Common myeloid progenitor, CD34-positive (primary cell): ENCODE results near the gene PHKA2.

ENCODE experiments used
- CTCF ChIA-PET: fragments of 350-600 bp; sonication (Branson Sonifier 250); formaldehyde crosslinking; loops from one replicate; lab custom pipeline; 2021; ENCODE audit warnings: antibody characterized with exemption; lab: Charles Lee
- POLR2A ChIA-PET: fragments of 350-600 bp; sonication (Branson Sonifier 250); formaldehyde crosslinking; loops from one replicate; lab custom pipeline; 2021; ENCODE audit warnings: antibody characterized with exemption; lab: Charles Lee
- DNase-seq, 3 donors: peaks; one replicate each; pipeline versions ENCODE4 v3.0.0 to v3.0.0-alpha.2; 2013
- H3K27ac ChIP-seq, 2 experiments: 1 replicate in 1 of 2; 2 replicates in 1 of 2; pipeline ENCODE4 v1.7.0; 2013; ENCODE audit warnings: inconsistent platforms in 2 of 2, low read length in 2 of 2, mild to moderate bottlenecking in 2 of 2, low read depth in 1 of 2, moderate library complexity in 1 of 2; ENCODE audit not compliant: severe bottlenecking in 2 of 2, insufficient read depth in 1 of 2, poor library complexity in 1 of 2
- H3K27me3 ChIP-seq, 5 experiments: replicated peaks in 2 of 5; 1 replicate in 3 of 5; 2 replicates in 2 of 5; pipeline versions ENCODE4 v1.6.1 to v1.7.0; 2013; ENCODE audit warnings: low read length in 4 of 5, mild to moderate bottlenecking in 2 of 5, moderate library complexity in 2 of 5, inconsistent platforms in 1 of 5; ENCODE audit not compliant: insufficient read depth in 5 of 5, control insufficient read depth in 4 of 5
- H3K36me3 ChIP-seq, 4 experiments: 1 replicate in 2 of 4; 2 replicates in 2 of 4; pipeline versions ENCODE4 v1.6.1 to v1.7.0; 2013; ENCODE audit warnings: low read length in 3 of 4, control low read depth in 1 of 4, mild to moderate bottlenecking in 1 of 4; ENCODE audit not compliant: control insufficient read depth in 4 of 4, insufficient read depth in 4 of 4
- H3K4me1 ChIP-seq, 4 experiments: 1 replicate in 3 of 4; 2 replicates in 1 of 4; pipeline versions ENCODE4 v1.6.1 to v1.7.1; 2013; ENCODE audit warnings: low read length in 3 of 4, mild to moderate bottlenecking in 3 of 4, control low read depth in 1 of 4, inconsistent platforms in 1 of 4, moderate library complexity in 1 of 4; ENCODE audit not compliant: control insufficient read depth in 4 of 4, insufficient read depth in 4 of 4; ENCODE audit errors: control extremely low read depth in 1 of 4
- H3K4me3 ChIP-seq, 7 experiments: 1 replicate in 4 of 7; 2 replicates in 3 of 7; pipeline versions ENCODE4 v1.5.1 to v1.7.0; 2013; ENCODE audit warnings: mild to moderate bottlenecking in 7 of 7, low read length in 6 of 7, moderate library complexity in 6 of 7, inconsistent platforms in 2 of 7, low read depth in 2 of 7, control low read depth in 1 of 7; ENCODE audit not compliant: insufficient read depth in 4 of 7, control insufficient read depth in 1 of 7; ENCODE audit errors: extremely low read depth in 1 of 7
- H3K9me3 ChIP-seq, 5 experiments: 1 replicate in 4 of 5; 2 replicates in 1 of 5; pipeline versions ENCODE4 v1.6.1 to v1.7.1; 2013; ENCODE audit warnings: low read length in 4 of 5, mild to moderate bottlenecking in 2 of 5, inconsistent platforms in 1 of 5, low read depth in 1 of 5, moderate library complexity in 1 of 5; ENCODE audit not compliant: control insufficient read depth in 4 of 5, insufficient read depth in 2 of 5; ENCODE audit errors: control extremely low read depth in 1 of 5
- WGBS: methylation state at CpG from one replicate; pipeline ENCODE4 v1.1.5; 2013; ENCODE audit not compliant: insufficient coverage; 5-methylcytosine and 5-hydroxymethylcytosine counted together

Gene PHKA2

GRCh38 chrX:18884916-18885315 lies 99.0 kb downstream of the PHKA2 start:
- Histone ChIP-seq H3K9me3 (peaks cover 0 to 6% (median 0%) of the 10 kb centered on the region in 5 experiments), H3K36me3 (no peaks in the 10 kb centered on the region), H3K27ac (no peak overlapping the region), H3K27me3 (peaks cover 0 to 9% (median 0%) of the 10 kb centered on the region in 5 experiments), H3K4me1 (peaks cover 3 to 36% (median 22%) of the 10 kb centered on the region in 4 experiments), H3K4me3 (no peak overlapping the region)
- WGBS = 75% methylated on average over 3 of the region's 4 CpGs
- ChIA-PET CTCF (no interaction called here), POLR2A (no interaction called here)
- no peak for DNase-seq

GRCh38 chrX:18883961-18884765 lies 99.8 kb downstream of the PHKA2 start:
- Histone ChIP-seq H3K9me3 (peaks cover 0 to 6% (median 0%) of the 10 kb centered on the region in 5 experiments), H3K4me3 (no peak overlapping the region), H3K36me3 (no peaks in the 10 kb centered on the region), H3K27me3 (peaks cover 0 to 9% (median 0%) of the 10 kb centered on the region in 5 experiments), H3K4me1 (peaks cover 3 to 36% (median 22%) of the 10 kb centered on the region in 4 experiments), H3K27ac (no peak overlapping the region)
- 89% methylated on average over 15 of the region's 16 CpGs for WGBS
- ChIA-PET POLR2A (no interaction called here), CTCF (interaction anchor here (1.0 kb wide), 1 partner anchor 197 kb away, joined by 3 read pairs; no protein-coding TSS in a partner anchor)
- DNase-seq = no peak

GRCh38 chrX:18883234-18883960 lies 100.5 kb downstream of the PHKA2 start:
- DNase-seq = no peak
- H3K9me3 ChIP-seq = peaks cover 0 to 6% (median 0%) of the 10 kb centered on the region in 5 experiments
- peaks cover 0 to 9% (median 0%) of the 10 kb centered on the region in 5 experiments for H3K27me3 ChIP-seq
- H3K27ac ChIP-seq = no peak overlapping the region
- no peaks in the 10 kb centered on the region for H3K36me3 ChIP-seq
- CTCF ChIA-PET = interaction anchor here (1.0 kb wide), 1 partner anchor 196 kb away, joined by 3 read pairs; no protein-coding TSS in a partner anchor
- 84% methylated on average over 10 of the region's 12 CpGs for WGBS
- no peak overlapping the region for H3K4me3 ChIP-seq
- H3K4me1 ChIP-seq = peaks cover 3 to 35% (median 22%) of the 10 kb centered on the region in 4 experiments
- POLR2A ChIA-PET = no interaction called here

- H3K4me1 ChIP-seq = no peaks in the 10 kb centered on the region
- H3K9me3 ChIP-seq = peaks cover 0 to 6% (median 0%) of the 10 kb centered on the region in 5 experiments
- no peak for DNase-seq
- H3K27ac ChIP-seq = no peak overlapping the region
- WGBS = 83% methylated on average over 4 of the region's 9 CpGs
- H3K36me3 ChIP-seq = no peaks in the 10 kb centered on the region
- POLR2A ChIA-PET = no interaction called here
- H3K27me3 ChIP-seq = peaks cover 0 to 5% (median 0%) of the 10 kb centered on the region in 5 experiments
- CTCF ChIA-PET = no interaction called here
- no peak overlapping the region for H3K4me3 ChIP-seq
Measured at GRCh38 chrX:18879144-18879543, 104.8 kb downstream of the PHKA2 start.

GRCh38 chrX:18877469-18877868 lies 106.4 kb downstream of the PHKA2 start:
- H3K36me3 ChIP-seq = no peaks in the 10 kb centered on the region
- ChIA-PET CTCF (no interaction called here), POLR2A (no interaction called here)
- DNase-seq = no peak
- H3K4me3 ChIP-seq = no peak overlapping the region
- 87% methylated on average over 6 of the region's 7 CpGs for WGBS
- peaks cover 0 to 1% (median 0%) of the 10 kb centered on the region in 5 experiments for H3K9me3 ChIP-seq
- no peaks in the 10 kb centered on the region for H3K4me1 ChIP-seq
- peaks cover 0 to 5% (median 0%) of the 10 kb centered on the region in 5 experiments for H3K27me3 ChIP-seq
- H3K27ac ChIP-seq = no peak overlapping the region

GRCh38 chrX:18875256-18875878 lies 108.5 kb downstream of the PHKA2 start:
- no peak for DNase-seq
- Histone ChIP-seq H3K36me3 (no peaks in the 10 kb centered on the region), H3K27ac (no peak overlapping the region), H3K4me1 (no peaks in the 10 kb centered on the region), H3K27me3 (peaks cover 0 to 5% (median 0%) of the 10 kb centered on the region in 5 experiments), H3K9me3 (no peaks in the 10 kb centered on the region), H3K4me3 (no peak overlapping the region)
- CTCF ChIA-PET = no interaction called here
- WGBS = 90% methylated on average over 15 of the region's 15 CpGs
- POLR2A ChIA-PET = no interaction called here
